NCI-H2196 (cell line): ENCODE data around the gene NME3.

ENCODE experiments used
- DNase-seq: peaks from one replicate; lab custom pipeline; 2025; ENCODE audit not compliant: unreplicated experiment; lab: John Stamatoyannopoulos, UW

Gene NME3

GRCh38 chr16:1794221-1794871 is 23.0 kb upstream of the NME3 start:
- DNase-seq, result no peak

GRCh38 chr16:1793578-1794220 is 22.4 kb upstream of the NME3 start, which contains the start of gene IGFALS:
TSS of gene IGFALS (minus strand) at chr16:1793705. CDS start at chr16:1793652, 53 bp downstream.
- no peak for DNase-seq

GRCh38 chr16:1792836-1793577 is 21.7 kb upstream of the NME3 start:
- no peak for DNase-seq

- no peak for DNase-seq
These were observed 20.8 kb upstream of the NME3 start for GRCh38 chr16:1791943-1792812.

GRCh38 chr16:1791256-1791942 is 20.1 kb upstream of the NME3 start:
- DNase-seq, result no peak

- no peak for DNase-seq
These were observed 19.4 kb upstream of the NME3 start for GRCh38 chr16:1790611-1791255.

- DNase-seq, result no peak
These were observed 18.9 kb upstream of the NME3 start for GRCh38 chr16:1790261-1790610.

- DNase-seq, result no peak
These were observed 18.3 kb upstream of the NME3 start for GRCh38 chr16:1789643-1790045.

GRCh38 chr16:1788708-1789100 is 17.4 kb upstream of the NME3 start:
- no peak for DNase-seq

- DNase-seq, result no peak
These were observed 16.9 kb upstream of the NME3 start for GRCh38 chr16:1788095-1788707.

- DNase-seq, result no peak
These were observed 16.2 kb upstream of the NME3 start for GRCh38 chr16:1787322-1788094.

- DNase-seq, result no peak
These were observed 15.6 kb upstream of the NME3 start for GRCh38 chr16:1787056-1787321.

GRCh38 chr16:1786242-1787055 is 15.1 kb upstream of the NME3 start:
- DNase-seq, result no peak

- no peak for DNase-seq
These were observed 14.5 kb upstream of the NME3 start for GRCh38 chr16:1785846-1786170.

- DNase-seq, result no peak
These were observed 13.9 kb upstream of the NME3 start for GRCh38 chr16:1784977-1785845.

GRCh38 chr16:1782408-1783264 is 11.3 kb upstream of the NME3 start, which contains the start of the genes NUBP2 and SPSB3:
TSS of gene NUBP2 (plus strand) at chr16:1782960. CDS start at chr16:1783021, 61 bp downstream.
TSS of gene SPSB3 (minus strand) at chr16:1782571. CDS start at chr16:1781483, 1,088 bp downstream.
- peak; percentile 100 for DNase-seq
